Activated T-cell treated with anti-CD3 and anti-CD28 coated beads, Interleukin-2, amount 50 U/mL, for 24 hours (primary cell): ENCODE data around the gene CPT2.
"Not testable (repeated sequence)": the region's sequence is repeated elsewhere in the genome, so short reads cannot be mapped to it uniquely, and the experiment has no call there.

ENCODE experiments used
- DNase-seq: peaks from one replicate; pipeline ENCODE4 v3.0.0-alpha.2; 2020
- H3K27ac Mint-ChIP-seq: 2 replicates; pipeline ENCODE4 v1.8.0; 2020; ENCODE audit warnings: mild to moderate bottlenecking, mixed read lengths
- H3K27me3 Mint-ChIP-seq: 2 replicates; pipeline ENCODE4 v1.8.0; 2020; ENCODE audit warnings: mixed read lengths
- H3K36me3 Mint-ChIP-seq: 2 replicates; pipeline ENCODE4 v1.8.0; 2020; ENCODE audit warnings: low read depth, mixed read lengths
- H3K4me1 Mint-ChIP-seq: 2 replicates; pipeline ENCODE4 v1.8.0; 2020; ENCODE audit warnings: low read depth, mixed read lengths
- H3K4me3 Mint-ChIP-seq: 2 replicates; pipeline ENCODE4 v1.8.0; 2020; ENCODE audit warnings: mild to moderate bottlenecking, moderate library complexity, mixed read lengths
- H3K9me3 Mint-ChIP-seq: 2 replicates; pipeline ENCODE4 v1.8.0; 2020; ENCODE audit warnings: mixed read lengths

The CPT2 gene

DNA sequence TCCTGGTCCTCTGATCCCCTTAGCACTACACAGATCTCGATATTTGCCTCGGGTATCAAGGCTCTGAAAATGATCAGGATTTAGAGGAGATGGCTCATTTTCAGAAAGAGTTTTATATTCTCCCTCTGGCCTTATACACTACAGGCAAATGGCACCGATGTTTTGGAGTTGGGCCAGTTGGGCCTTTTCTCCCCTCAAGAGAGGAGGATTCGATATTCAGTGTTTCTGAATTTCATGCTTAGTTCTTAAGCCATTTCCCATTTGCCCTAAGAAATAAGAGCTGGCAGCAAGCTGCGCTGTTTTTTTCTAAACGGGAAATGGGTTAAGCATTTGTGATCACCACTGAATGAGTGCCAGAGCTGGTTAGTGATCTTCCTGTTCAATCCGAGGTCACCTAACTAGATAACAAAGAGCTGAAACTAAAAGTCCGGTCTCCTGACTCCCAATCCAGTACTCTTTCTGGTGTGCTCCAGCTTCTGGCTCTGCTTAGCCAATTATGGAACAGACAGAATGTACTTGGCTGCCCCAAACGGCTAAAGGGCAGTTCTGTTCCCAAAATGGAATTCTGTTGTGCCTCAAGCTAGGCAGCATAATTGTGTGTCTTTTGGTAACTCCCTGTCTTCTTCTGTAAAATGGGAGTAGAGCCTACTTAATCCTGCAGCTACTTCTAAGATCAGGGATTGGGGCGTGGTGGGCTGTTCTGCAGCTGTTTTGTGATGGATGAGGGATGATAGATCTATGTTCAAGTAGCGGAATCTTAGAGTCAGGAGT is 1.2 kb upstream of the CPT2 start:
- DNase-seq: no peak
- Mint-ChIP-seq H3K27me3 (no peaks in the 10 kb centered on the region), H3K4me1 (peaks cover 26% of the 10 kb centered on the region), H3K9me3 (peaks cover 2% of the 10 kb centered on the region), H3K27ac (no peak overlapping the region), H3K4me3 (no peak overlapping the region), H3K36me3 (peaks cover 18% of the 10 kb centered on the region)

DNA sequence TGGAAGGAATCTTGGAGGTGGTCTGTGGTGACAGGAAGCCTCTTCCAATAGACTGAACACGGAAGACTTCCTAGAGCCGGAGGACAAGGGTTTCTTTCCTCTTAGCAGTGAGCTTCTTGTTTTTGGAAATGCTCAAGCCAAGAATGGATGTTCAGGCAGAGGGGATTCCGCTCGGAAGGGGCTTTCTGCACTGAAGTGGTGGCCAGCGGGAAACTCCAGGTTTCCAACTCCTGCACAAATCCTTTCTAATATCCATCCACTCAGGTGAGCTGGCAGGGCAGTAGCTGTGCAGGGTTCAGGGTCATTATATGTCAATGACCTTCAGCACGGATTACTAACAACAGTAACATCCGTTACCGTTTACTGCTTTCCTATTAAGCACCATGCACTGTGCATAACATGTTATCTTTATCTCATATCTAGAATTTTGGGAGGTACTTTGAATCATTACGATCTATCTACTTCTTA is 573 bp upstream of the CPT2 start:
- peak overlapping the region; percentile 91 for H3K4me3 Mint-ChIP-seq
- H3K27ac Mint-ChIP-seq: peak overlapping the region; percentile 95
- no peak for DNase-seq
- H3K36me3 Mint-ChIP-seq: peaks cover 24% of the 10 kb centered on the region
- H3K4me1 Mint-ChIP-seq: peaks cover 26% of the 10 kb centered on the region
- H3K27me3 Mint-ChIP-seq: no peaks in the 10 kb centered on the region
- H3K9me3 Mint-ChIP-seq: peaks cover 2% of the 10 kb centered on the region

DNA sequence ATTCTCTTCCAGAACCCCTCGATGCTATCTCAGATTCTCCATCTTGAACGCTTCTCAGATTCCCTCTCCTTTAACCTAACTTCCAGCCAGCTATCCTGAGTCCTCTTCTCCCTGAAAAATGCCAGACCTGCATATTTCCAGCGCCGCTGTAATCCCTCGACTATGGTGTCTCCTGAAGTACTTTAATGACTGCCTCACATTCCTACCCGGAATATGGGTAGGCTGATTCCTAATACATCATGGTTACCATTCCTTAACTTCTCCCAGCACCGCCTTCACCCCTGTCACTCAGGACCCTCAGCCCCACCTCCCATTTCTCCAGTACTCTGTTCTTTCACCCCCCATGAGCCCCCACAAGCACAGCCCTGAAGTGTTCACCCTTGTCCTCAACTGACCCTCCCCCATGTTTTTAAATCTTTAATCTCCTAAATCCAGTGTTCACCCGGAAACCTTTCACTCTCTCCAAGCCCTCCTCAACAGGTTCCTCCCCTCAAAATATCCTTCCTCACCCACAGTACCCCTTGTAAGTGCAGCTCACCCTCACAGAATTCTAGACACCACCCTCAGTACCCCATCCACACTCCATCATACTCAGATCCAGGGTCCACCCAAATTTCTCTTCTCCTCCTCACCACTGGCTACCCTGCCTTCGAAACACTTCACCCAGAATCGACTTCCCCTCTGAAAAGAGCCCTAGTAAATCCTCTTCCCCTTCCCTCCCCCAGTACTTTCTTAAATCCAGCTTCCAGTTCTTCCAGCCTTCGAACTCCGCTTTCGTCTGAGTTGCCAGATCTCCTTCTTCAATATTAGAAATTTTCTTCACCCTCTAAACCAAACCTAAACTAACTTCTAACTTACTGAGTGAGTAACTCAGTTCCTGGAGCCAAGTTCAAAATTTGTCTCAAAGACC is 922 bp downstream of the CPT2 start:
- Mint-ChIP-seq H3K9me3 (no peaks in the 10 kb centered on the region), H3K27me3 (no peaks in the 10 kb centered on the region), H3K4me1 (peaks cover 26% of the 10 kb centered on the region), H3K36me3 (peaks cover 38% of the 10 kb centered on the region), H3K27ac (peak overlapping the region; percentile 98), H3K4me3 (peak overlapping the region; percentile 91)
- no peak for DNase-seq

GRCh38 chr1:53198241-53198651 is 1.6 kb downstream of the CPT2 start:
- no peaks in the 10 kb centered on the region for H3K9me3 Mint-ChIP-seq
- peaks cover 45% of the 10 kb centered on the region for H3K36me3 Mint-ChIP-seq
- H3K27me3 Mint-ChIP-seq: no peaks in the 10 kb centered on the region
- H3K27ac Mint-ChIP-seq: peak overlapping the region; percentile 98
- H3K4me1 Mint-ChIP-seq: peaks cover 26% of the 10 kb centered on the region
- peak overlapping the region; percentile 91 for H3K4me3 Mint-ChIP-seq
- no peak for DNase-seq

DNA sequence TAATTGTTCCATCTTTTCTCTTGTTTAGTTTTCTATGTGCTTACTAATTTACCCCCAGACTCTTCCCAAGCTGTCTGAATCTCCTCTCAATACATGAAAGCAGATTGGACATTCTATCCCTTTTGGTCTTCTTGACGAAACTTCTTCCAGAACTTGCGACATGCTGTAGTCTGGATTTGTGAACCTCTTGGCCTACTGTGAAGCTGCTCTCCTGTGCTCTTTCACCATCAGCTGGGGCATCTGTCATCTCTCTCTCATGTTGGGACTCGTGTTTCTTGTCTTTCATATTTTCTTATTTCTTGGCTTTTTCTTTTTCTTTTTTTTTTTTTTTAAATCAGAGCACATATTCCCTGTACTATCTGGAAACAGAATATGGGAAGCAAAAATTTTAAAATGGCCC is 6.8 kb downstream of the CPT2 start:
- H3K36me3 Mint-ChIP-seq: peaks cover 82% of the 10 kb centered on the region
- H3K4me3 Mint-ChIP-seq: no peak overlapping the region
- no peak for DNase-seq
- H3K27ac Mint-ChIP-seq: no peak overlapping the region
- peaks cover 7% of the 10 kb centered on the region for H3K4me1 Mint-ChIP-seq
- H3K27me3 Mint-ChIP-seq: no peaks in the 10 kb centered on the region
- H3K9me3 Mint-ChIP-seq: peaks cover 14% of the 10 kb centered on the region

GRCh38 chr1:53205496-53205895 is 8.9 kb downstream of the CPT2 start:
- not testable (repeated sequence) for H3K4me1 Mint-ChIP-seq, H3K27ac Mint-ChIP-seq, DNase-seq, H3K4me3 Mint-ChIP-seq, H3K27me3 Mint-ChIP-seq
- peaks cover 14% of the 10 kb centered on the region for H3K9me3 Mint-ChIP-seq
- peaks cover 99% of the 10 kb centered on the region for H3K36me3 Mint-ChIP-seq

GRCh38 chr1:53206083-53206685 is 9.6 kb downstream of the CPT2 start:
- H3K4me1 Mint-ChIP-seq, H3K4me3 Mint-ChIP-seq, DNase-seq, H3K27me3 Mint-ChIP-seq, H3K27ac Mint-ChIP-seq: not testable (repeated sequence)
- H3K36me3 Mint-ChIP-seq: peaks cover 99% of the 10 kb centered on the region
- peaks cover 14% of the 10 kb centered on the region for H3K9me3 Mint-ChIP-seq

- Mint-ChIP-seq H3K4me1 (no peaks in the 10 kb centered on the region), H3K27ac (no peak overlapping the region), H3K9me3 (peaks cover 14% of the 10 kb centered on the region), H3K4me3 (no peak overlapping the region), H3K36me3 (peaks cover 100% of the 10 kb centered on the region), H3K27me3 (no peaks in the 10 kb centered on the region)
- no peak for DNase-seq
Measured at GRCh38 chr1:53206735-53207379, 10.2 kb downstream of the CPT2 start.

DNA sequence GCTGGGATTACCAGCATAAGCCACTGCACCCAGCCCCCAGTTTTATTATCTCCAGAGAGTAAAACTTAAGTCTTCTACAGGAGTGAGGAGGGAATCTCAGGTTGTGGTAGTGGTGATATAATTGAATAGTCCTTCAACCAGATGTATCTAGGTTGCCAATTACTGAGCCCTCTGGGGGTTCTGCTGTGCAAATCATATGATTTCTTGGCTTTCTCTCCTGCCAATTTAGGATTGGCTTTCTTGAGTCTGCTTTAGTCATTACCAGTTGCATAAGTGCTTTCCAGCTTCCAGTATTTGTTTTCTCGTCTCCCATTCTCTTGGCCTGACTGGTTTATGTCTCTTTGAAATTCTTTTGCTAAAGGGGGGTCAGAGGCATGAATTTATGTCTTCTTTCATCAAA is 11.1 kb downstream of the CPT2 start:
- DNase-seq: no peak
- H3K27ac Mint-ChIP-seq: no peak overlapping the region
- H3K9me3 Mint-ChIP-seq: peaks cover 14% of the 10 kb centered on the region
- no peaks in the 10 kb centered on the region for H3K4me1 Mint-ChIP-seq
- no peak overlapping the region for H3K4me3 Mint-ChIP-seq
- H3K36me3 Mint-ChIP-seq: peaks cover 98% of the 10 kb centered on the region
- H3K27me3 Mint-ChIP-seq: no peaks in the 10 kb centered on the region

GRCh38 chr1:53210352-53210751 is 13.7 kb downstream of the CPT2 start:
- Mint-ChIP-seq H3K27ac (no peak overlapping the region), H3K9me3 (peaks cover 8% of the 10 kb centered on the region), H3K27me3 (no peaks in the 10 kb centered on the region), H3K4me1 (no peaks in the 10 kb centered on the region), H3K4me3 (no peak overlapping the region), H3K36me3 (peaks cover 97% of the 10 kb centered on the region)
- DNase-seq: no peak

GRCh38 chr1:53210954-53211353 is 14.3 kb downstream of the CPT2 start:
- Mint-ChIP-seq H3K27me3 (no peaks in the 10 kb centered on the region), H3K27ac (no peak overlapping the region), H3K36me3 (peaks cover 97% of the 10 kb centered on the region), H3K9me3 (peaks cover 8% of the 10 kb centered on the region), H3K4me3 (no peak overlapping the region), H3K4me1 (no peaks in the 10 kb centered on the region)
- DNase-seq: no peak

DNA sequence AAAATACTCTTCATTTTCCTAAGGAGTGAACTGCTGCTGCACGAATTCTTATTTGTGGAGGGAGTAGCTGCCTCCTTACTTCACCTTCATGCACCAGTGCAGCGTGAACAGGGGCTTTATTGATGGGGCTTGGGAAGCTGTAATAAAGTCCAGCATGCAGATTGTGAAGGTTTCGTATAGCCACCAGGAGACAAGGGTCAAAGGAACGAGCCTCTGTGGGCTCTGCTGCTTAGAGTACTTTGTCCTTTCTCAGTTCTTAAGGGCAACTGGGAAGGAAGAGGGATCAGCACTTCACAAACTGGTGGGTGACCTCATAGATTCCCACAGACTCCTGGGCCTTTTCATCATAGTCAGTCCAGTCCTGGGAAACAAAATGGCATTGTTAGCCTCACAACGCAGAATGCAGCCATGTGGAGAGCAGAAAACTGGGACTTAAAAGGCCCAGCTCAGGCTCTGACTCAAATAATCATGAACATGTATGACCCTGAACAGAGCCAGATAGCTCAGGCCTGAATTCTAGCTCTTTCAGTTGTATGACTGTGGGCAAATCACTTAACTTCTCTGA is 17.8 kb downstream of the CPT2 start:
- H3K36me3 Mint-ChIP-seq: peaks cover 92% of the 10 kb centered on the region
- H3K9me3 Mint-ChIP-seq: no peaks in the 10 kb centered on the region
- H3K27ac Mint-ChIP-seq: peak overlapping the region; percentile 60
- H3K27me3 Mint-ChIP-seq: no peaks in the 10 kb centered on the region
- H3K4me3 Mint-ChIP-seq: no peak overlapping the region
- peaks cover 14% of the 10 kb centered on the region for H3K4me1 Mint-ChIP-seq
- DNase-seq: no peak

GRCh38 chr1:53218201-53218600 is 21.6 kb downstream of the CPT2 start:
- H3K9me3 Mint-ChIP-seq: no peaks in the 10 kb centered on the region
- H3K27me3 Mint-ChIP-seq: no peaks in the 10 kb centered on the region
- DNase-seq: no peak
- peaks cover 27% of the 10 kb centered on the region for H3K4me1 Mint-ChIP-seq
- peak overlapping the region; percentile 13 for H3K27ac Mint-ChIP-seq
- no peak overlapping the region for H3K4me3 Mint-ChIP-seq
- H3K36me3 Mint-ChIP-seq: peaks cover 65% of the 10 kb centered on the region

GRCh38 chr1:53219711-53220110 is 23.1 kb downstream of the CPT2 start:
- DNase-seq: no peak
- H3K36me3 Mint-ChIP-seq: peaks cover 50% of the 10 kb centered on the region
- H3K4me1 Mint-ChIP-seq: peaks cover 27% of the 10 kb centered on the region
- H3K9me3 Mint-ChIP-seq: no peaks in the 10 kb centered on the region
- H3K27me3 Mint-ChIP-seq: no peaks in the 10 kb centered on the region
- H3K4me3 Mint-ChIP-seq: peak overlapping the region; percentile 92
- H3K27ac Mint-ChIP-seq: peak overlapping the region; percentile 98
